GM13976 (cell line): ENCODE data around the gene PRKAR1B.
"Not testable (repeated sequence)": the region's sequence is repeated elsewhere in the genome, so short reads cannot be mapped to it uniquely, and the experiment has no call there.

Experiments used
- DNase-seq: peaks from one replicate; pipeline ENCODE4 v3.0.0; 2012; ENCODE audit warnings: low spot score
- CTCF ChIP-seq: IDR thresholded peaks from 2 replicates; pipeline ENCODE4 v1.5.1; 2012; ENCODE audit warnings: borderline replicate concordance, mild to moderate bottlenecking; ENCODE audit not compliant: insufficient read depth; ENCODE audit errors: extremely low read depth, missing control alignments, control extremely low read depth
- in situ Hi-C: fragments of 300-500 bp; cut with MboI; formaldehyde crosslinking; loops from one replicate; pipeline ENCODE4 v1.12.0; 2022; ENCODE audit warnings: low sequenced_read_pairs, mixed read lengths, inconsistent platforms; ENCODE audit not compliant: unreplicated experiment

PRKAR1B gene

GRCh38 chr7:659996-660395 is 67.1 kb downstream of the PRKAR1B start:
- in situ Hi-C loops, result no loop called here
- TF ChIP-seq CTCF, result no peak
- no peak for DNase-seq

- in situ Hi-C loops, result no loop called here
- no peak for TF ChIP-seq CTCF
- no peak for DNase-seq
Measured at GRCh38 chr7:659306-659847, 67.7 kb downstream of the PRKAR1B start.

- no peak for TF ChIP-seq CTCF
- in situ Hi-C loops, result no loop called here
- no peak for DNase-seq
Measured at GRCh38 chr7:657565-658119, 69.4 kb downstream of the PRKAR1B start.

GRCh38 chr7:657010-657409 is 70.1 kb downstream of the PRKAR1B start:
- DNase-seq, in situ Hi-C loops: not testable (repeated sequence)

GRCh38 chr7:655758-656157 is 71.3 kb downstream of the PRKAR1B start:
- no peak for TF ChIP-seq CTCF
- no peak for DNase-seq
- in situ Hi-C loops, result no loop called here

GRCh38 chr7:653829-654764 is 73.0 kb downstream of the PRKAR1B start:
- no peak for TF ChIP-seq CTCF

GRCh38 chr7:652881-653280 is 74.2 kb downstream of the PRKAR1B start:
- in situ Hi-C loops, result no loop called here
- no peak for TF ChIP-seq CTCF

More at GRCh38 chr7:653829-654764, 73.0 kb downstream of the PRKAR1B start:
- in situ Hi-C loops, result no loop called here
- DNase-seq, result no peak

GRCh38 chr7:652167-652566 is 74.9 kb downstream of the PRKAR1B start:
- in situ Hi-C loops, DNase-seq: not testable (repeated sequence)

More at GRCh38 chr7:652881-653280, 74.2 kb downstream of the PRKAR1B start:
- DNase-seq, result no peak
